Subcutaneous adipose tissue (tissue), 4 donors: ENCODE results near the gene CSRNP2. TPM values are rescaled to one million over a fixed set of nuclear protein-coding genes. Genes with fewer than 3 reads are reported as not detected.

Experiments used
- CTCF ChIP-seq: fragments of 450-650 bp; IDR thresholded peaks from one replicate; pipeline ENCODE4 v1.5.1; 2016; ENCODE audit warnings: low read depth, mild to moderate bottlenecking, control low read depth, antibody characterized with exemption, moderate library complexity
- total RNA-seq, 4 donors: library from RNA; depleted of rRNA; stranded (reverse); fragments of >200 nt; gene quantifications; one replicate each; pipeline ENCODE4 v1.1.0, GENCODE V29; 2016

The CSRNP2 gene
- total RNA-seq, 4 donors from 2014 or later = 19.9 to 23.6 (median 21.5) TPM

GRCh38 chr12:51077930-51078329 lies 5.5 kb downstream of the CSRNP2 start:
- TF ChIP-seq CTCF = no peak

- no peak for TF ChIP-seq CTCF
Observed at GRCh38 chr12:51076236-51076930, 7.0 kb downstream of the CSRNP2 start.

GRCh38 chr12:51075390-51075789 lies 8.0 kb downstream of the CSRNP2 start:
- no peak for TF ChIP-seq CTCF

GRCh38 chr12:51071663-51072062 lies 11.7 kb downstream of the CSRNP2 start:
- TF ChIP-seq CTCF = no peak

- TF ChIP-seq CTCF = no peak
Observed at GRCh38 chr12:51070004-51070403, 13.4 kb downstream of the CSRNP2 start.

- TF ChIP-seq CTCF = no peak
Observed at GRCh38 chr12:51067771-51068170, 15.6 kb downstream of the CSRNP2 start.

GRCh38 chr12:51067229-51067628 lies 16.2 kb downstream of the CSRNP2 start:
- TF ChIP-seq CTCF = no peak
